T-helper 2 cell treated with Interferon-gamma antibody and Interleukin-4, amounts not matched to agents 100 ng/mL and 5 ng/mL, for 36 hours (primary cell): ENCODE measurements around the gene BTBD1. TPM values are rescaled to one million over a fixed set of nuclear protein-coding genes. Genes with fewer than 3 reads are reported as not detected.
"Not testable (repeated sequence)": the region's sequence is repeated elsewhere in the genome, so short reads cannot be mapped to it uniquely, and the experiment has no call there.

Source experiments
- intact Hi-C: fragments of 100-400 bp; cut with micrococcal nuclease; formaldehyde crosslinking; loops from one replicate; pipeline ENCODE4 v1.15.1; 2023
- total RNA-seq: library from RNA; stranded (reverse); gene quantifications from 2 replicates; pipeline ENCODE4 v1.2.3, GENCODE V29; 2022

Gene BTBD1
- total RNA-seq, 1 donor from 2014 or later, result 54.3 TPM

GRCh38 chr15:83098079-83098478 lies 31.0 kb upstream of the BTBD1 start:
- intact Hi-C loops, result no loop called here

- intact Hi-C loops, result no loop called here
These were observed 27.5 kb upstream of the BTBD1 start for GRCh38 chr15:83094583-83094982.

- intact Hi-C loops, result no loop called here
These were observed 25.4 kb upstream of the BTBD1 start for GRCh38 chr15:83092309-83092976.

GRCh38 chr15:83091965-83092308 lies 24.9 kb upstream of the BTBD1 start:
- intact Hi-C loops, result not testable (repeated sequence)

- intact Hi-C loops, result no loop called here
These were observed 23.4 kb upstream of the BTBD1 start for GRCh38 chr15:83090465-83090864.

GRCh38 chr15:83088876-83089275 lies 21.8 kb upstream of the BTBD1 start:
- intact Hi-C loops, result no loop called here

- intact Hi-C loops, result no loop called here
These were observed 20.5 kb upstream of the BTBD1 start for GRCh38 chr15:83087576-83087975.

- intact Hi-C loops, result not testable (repeated sequence)
These were observed 19.0 kb upstream of the BTBD1 start for GRCh38 chr15:83085864-83086552.

GRCh38 chr15:83085461-83085860 lies 18.4 kb upstream of the BTBD1 start:
- intact Hi-C loops, result not testable (repeated sequence)

GRCh38 chr15:83082730-83083386 lies 15.8 kb upstream of the BTBD1 start:
- intact Hi-C loops, result no loop called here

GRCh38 chr15:83081256-83082014 lies 14.4 kb upstream of the BTBD1 start:
- intact Hi-C loops, result no loop called here

GRCh38 chr15:83078712-83079111 lies 11.7 kb upstream of the BTBD1 start:
- intact Hi-C loops, result no loop called here

GRCh38 chr15:83077491-83078230 lies 10.6 kb upstream of the BTBD1 start:
- intact Hi-C loops, result no loop called here

GRCh38 chr15:83069211-83069642 lies 2.2 kb upstream of the BTBD1 start:
- intact Hi-C loops, result loop anchor here (5.0 to 10.0 kb wide), 3 partner anchors 138 to 524 kb away; partner anchors contain the start of genes FSD2, HDGFL3, RPS17 and WHAMM

- intact Hi-C loops, result loop anchor here (5.0 to 10.0 kb wide), 3 partner anchors 139 to 523 kb away; partner anchors contain the start of genes FSD2, HDGFL3, RPS17 and WHAMM
These were observed 1.0 kb upstream of the BTBD1 start for GRCh38 chr15:83068054-83068453.

- intact Hi-C loops, result loop anchor here (1.0 to 10.0 kb wide), 6 partner anchors 39 to 523 kb away; partner anchors contain the start of genes AP3B2, C15orf40, FSD2 and HDGFL3
These were observed 548 bp upstream of the BTBD1 start for GRCh38 chr15:83067638-83067962.

- intact Hi-C loops, result loop anchor here (2.0 to 10.0 kb wide), 4 partner anchors 41 to 521 kb away; partner anchors contain the start of genes FSD2, HDGFL3, RPS17 and TM6SF1
These were observed 868 bp downstream of the BTBD1 start for GRCh38 chr15:83066034-83066733.

GRCh38 chr15:83065431-83065830 lies 1.6 kb downstream of the BTBD1 start:
- intact Hi-C loops, result loop anchor here (5.0 to 10.0 kb wide), 3 partner anchors 142 to 521 kb away; partner anchors contain the start of genes FSD2, HDGFL3, RPS17 and WHAMM

- intact Hi-C loops, result loop anchor here (5.0 to 10.0 kb wide), 3 partner anchors 142 to 520 kb away; partner anchors contain the start of genes FSD2, HDGFL3, RPS17 and WHAMM
These were observed 2.2 kb downstream of the BTBD1 start for GRCh38 chr15:83064859-83065258.

GRCh38 chr15:83063551-83063950 lies 3.5 kb downstream of the BTBD1 start:
- intact Hi-C loops, result loop anchor here (10.0 kb wide), 1 partner anchor 519 kb away; the partner anchor contains the start of gene RPS17
